GM12878 (cell line): Measurements from ENCODE around the gene CRAT. TPM values are rescaled to one million over a fixed set of nuclear protein-coding genes. Genes with fewer than 3 reads are reported as not detected.

Source experiments
- ATAC-seq: fragments of 200-7000 bp; cut with Tn5 transposase; 3 replicates; pipeline ENCODE4 v1.9.1; 2020; ENCODE audit warnings: mild to moderate bottlenecking, moderate library complexity
- BruUV-seq: library from RNA; stranded (reverse); fragments of 400-500 nt; replicated peaks from 2 replicates; lab custom pipeline; 2021; lab: Mats Ljungman, UMichigan
- CTCF ChIA-PET: fragments of 300-600 bp; sonication (Branson Sonifier 250); formaldehyde crosslinking; extraction: SDS; loops from one replicate; lab custom pipeline; 2021; ENCODE audit warnings: inconsistent platforms; lab: Yijun Ruan, JAX
- POLR2A ChIA-PET: fragments of 350-600 bp; formaldehyde crosslinking; extraction: SDS; loops from one replicate; lab custom pipeline; 2021; ENCODE audit warnings: inconsistent platforms; lab: Charles Lee
- RAD21 ChIA-PET: fragments of 300-600 bp; sonication (Branson Sonifier 250); formaldehyde crosslinking; loops from one replicate; lab custom pipeline; 2023; ENCODE audit warnings: antibody characterized with exemption; ENCODE audit not compliant: unreplicated experiment; lab: Charles Lee
- SMC1A ChIA-PET: fragments of 300-600 bp; sonication (Branson Sonifier 250); formaldehyde crosslinking; loops from one replicate; lab custom pipeline; 2023; ENCODE audit not compliant: unreplicated experiment, uncharacterized antibody; lab: Charles Lee
- DNase-seq: peaks from one replicate; pipeline ENCODE4 v3.0.0-alpha.2; 2011; ENCODE audit warnings: low read depth, low spot score
- FAIRE-seq: peaks from 3 replicates; lab custom pipeline; 2011; peaks lifted over from hg19 to GRCh38; lab: Jason Lieb, UNC
- H2AFZ ChIP-seq: 2 replicates; pipeline ENCODE4 v1.6.0; 2011; ENCODE audit warnings: low read depth, low read length, control low read depth; ENCODE audit not compliant: control insufficient read depth
- H3K27ac ChIP-seq: 2 replicates; pipeline ENCODE4 v1.5.1; 2011; ENCODE audit warnings: control low read depth; ENCODE audit not compliant: control insufficient read depth, insufficient read depth
- H3K27me3 ChIP-seq, 2 experiments: replicated peaks in 1 of 2; 2 replicates each; pipeline versions ENCODE4 v1.6.0 to v1.6.1; 2011; ENCODE audit warnings: low read length in 1 of 2; ENCODE audit not compliant: control insufficient read depth in 2 of 2, insufficient read depth in 2 of 2
- H3K36me3 ChIP-seq, 2 experiments: 2 replicates each; pipeline ENCODE4 v1.5.1; 2011; ENCODE audit warnings: low read length in 1 of 2; ENCODE audit not compliant: control insufficient read depth in 2 of 2, insufficient read depth in 2 of 2
- H3K4me1 ChIP-seq: 2 replicates; pipeline ENCODE4 v1.6.1; 2011; ENCODE audit warnings: mild to moderate bottlenecking, low read length, moderate library complexity, mixed read lengths; ENCODE audit not compliant: control insufficient read depth, insufficient read depth
- H3K4me2 ChIP-seq: 2 replicates; pipeline ENCODE4 v1.6.0; 2011; ENCODE audit warnings: control low read depth; ENCODE audit not compliant: control insufficient read depth, insufficient read depth
- H3K4me3 ChIP-seq: fragments of 200-600 bp; sonication (generic); 2 replicates; pipeline ENCODE4 v1.5.1; 2016
- H3K79me2 ChIP-seq: 2 replicates; pipeline ENCODE4 v1.6.0; 2011; ENCODE audit warnings: low read length; ENCODE audit not compliant: control insufficient read depth, insufficient read depth
- H3K9ac ChIP-seq: 2 replicates; pipeline ENCODE4 v1.8.0; 2011; ENCODE audit warnings: low read length, control low read depth, mixed read lengths; ENCODE audit not compliant: control insufficient read depth, insufficient read depth
- H3K9me3 ChIP-seq: replicated peaks from 3 replicates; pipeline ENCODE4 v1.5.1; 2011; ENCODE audit warnings: mild to moderate bottlenecking, low read length; ENCODE audit not compliant: control insufficient read depth, insufficient read depth
- H4K20me1 ChIP-seq: 2 replicates; pipeline ENCODE4 v1.6.0; 2011; ENCODE audit not compliant: control insufficient read depth, insufficient read depth
- CREM ChIP-seq: IDR thresholded peaks from 2 replicates; pipeline ENCODE4 v1.6.1; 2014; ENCODE audit warnings: antibody characterized with exemption, low read depth
- PRDM15 ChIP-seq: fragments of 450-650 bp; formaldehyde crosslinking; IDR thresholded peaks from 2 replicates; pipeline ENCODE4 v1.4.0; 2020; ENCODE audit warnings: mild to moderate bottlenecking, moderate library complexity
- RUNX3 ChIP-seq: IDR thresholded peaks from 2 replicates; pipeline ENCODE4 v1.6.1; 2012; ENCODE audit warnings: low read length, inconsistent platforms
- SREBF1 ChIP-seq: IDR thresholded peaks from 2 replicates; pipeline ENCODE4 v1.6.1; 2012; ENCODE audit warnings: mild to moderate bottlenecking, low read length
- SUPT20H ChIP-seq: IDR thresholded peaks from 2 replicates; pipeline ENCODE4 v1.6.1; 2011; ENCODE audit warnings: low read depth, mild to moderate bottlenecking, low read length, moderate library complexity, borderline replicate concordance; ENCODE audit not compliant: control insufficient read depth
- ZBTB11 ChIP-seq: fragments of 450-650 bp; formaldehyde crosslinking; IDR thresholded peaks from 2 replicates; pipeline ENCODE4 v1.5.0; 2022; ENCODE audit warnings: mild to moderate bottlenecking, missing genetic modification characterization
- ZNF207 ChIP-seq: fragments of 450-650 bp; IDR thresholded peaks from 2 replicates; pipeline ENCODE4 v1.6.1; 2014; ENCODE audit warnings: antibody characterized with exemption, mild to moderate bottlenecking, borderline replicate concordance
- WGBS: methylation state at CpG from one replicate; pipeline ENCODE4 v1.1.6; 2016; ENCODE audit warnings: low lambda C conversion rate; ENCODE audit not compliant: insufficient replicate concordance, insufficient coverage; ENCODE audit errors: missing lambda C conversion rate; 5-methylcytosine and 5-hydroxymethylcytosine counted together
- in situ Hi-C: fragments of 300-500 bp; cut with MboI; formaldehyde crosslinking; loops from 9 replicates; pipeline ENCODE4 v1.14.3; 2018; ENCODE audit warnings: mixed read lengths
- intact Hi-C: fragments of 100-400 bp; cut with micrococcal nuclease; formaldehyde crosslinking; loops from one replicate; pipeline ENCODE4 v1.14.2; 2022; ENCODE audit not compliant: unreplicated experiment
- polyA plus RNA-seq, 11 experiments: library from polyadenylated mRNA; depleted of rRNA in 4 of 11; unstranded in 6 of 11; stranded (reverse) in 5 of 11; fragments of >200 nt; fragmentation: Nextera tagmentation in 4 of 11; fragmentation: Illumina TruSeq in 1 of 11; extraction: Ambion mirVana in 4 of 11; extraction: Trizol in 1 of 11; gene quantifications; 1 replicate in 1 of 11; 2 replicates in 10 of 11; pipeline versions ENCODE4 v1.2.1 to v1.2.3, GENCODE V29; 2011 to 2016; ENCODE audit warnings: inconsistent platforms in 2 of 11, missing spikeins in 2 of 11, low read depth in 1 of 11
- total RNA-seq, 4 experiments: library from RNA; depleted of rRNA in 3 of 4; stranded (reverse); fragments of >200 nt in 3 of 4; fragmentation: Illumina TruSeq in 1 of 4; extraction: Trizol in 1 of 4; gene quantifications; 2 replicates each; pipeline versions ENCODE4 v1.2.1 to v1.2.3, GENCODE V29; 2013 to 2021

Gene CRAT
- total and polyA plus RNA-seq, 10 of the 15 experiments (the other 5 are each of a cell fraction or from before 2014, with no cell fraction given) = 0.10 to 3.4 (median 1.8) TPM

- POLR2A ChIA-PET = no interaction called here
- Histone ChIP-seq H3K4me1 (peaks cover 31% of the 10 kb centered on the region), H3K9me3 (no peaks in the 10 kb centered on the region), H3K4me2 (no peak overlapping the region), H4K20me1 (no peaks in the 10 kb centered on the region), H3K27ac (no peak overlapping the region), H3K4me3 (no peak overlapping the region), H3K9ac (no peak overlapping the region), H3K79me2 (peaks cover 6% of the 10 kb centered on the region), H3K27me3 (no peaks in the 10 kb centered on the region), H2AFZ (no peak overlapping the region), H3K36me3 (peaks cover 7 to 24% of the 10 kb centered on the region in 2 experiments; a peak in 3 of 4 replicates)
- ATAC-seq = no peak
- CTCF ChIA-PET = interaction anchor here (0.6 to 11.0 kb wide), 15 partner anchors 8 to 487 kb away, joined by 3 to 273 read pairs (median 11); partner anchors contain the start of genes C9orf50, IER5L and NTMT1
- no peak for FAIRE-seq
- RAD21 ChIA-PET = interaction anchor here (1.3 to 7.8 kb wide), 6 partner anchors 11 to 488 kb away, joined by 3 to 197 read pairs (median 10); partner anchors contain the start of genes IER5L and NTMT1
- TF ChIP-seq RUNX3 (no peak), CREM (no peak), PRDM15 (CRISPR knock-in tag) (no peak), SUPT20H (no peak), ZNF207 (no peak), SREBF1 (no peak), ZBTB11 (CRISPR knock-in tag) (no peak)
- SMC1A ChIA-PET = interaction anchor here (1.1 to 8.1 kb wide), 6 partner anchors 12 to 486 kb away, joined by 3 to 116 read pairs (median 14); partner anchors contain the start of genes C9orf50, IER5L and NTMT1
- no TSS peak for BruUV-seq
- intact Hi-C loops (loop anchor here (5.0 kb wide), 1 partner anchor 645 kb away; no protein-coding TSS in a partner anchor), in situ Hi-C loops (no loop called here)
- 88% methylated on average over 18 of the region's 19 CpGs for whole genome bisulfite sequencing
- no peak for DNase-seq
Observed at GRCh38 chr9:129137292-129138143, 26.9 kb upstream of the CRAT start.
